Large intestine (tissue), 3 donors: ENCODE measurements around the gene SCAMP4. TPM values are rescaled to one million over a fixed set of nuclear protein-coding genes. Genes with fewer than 3 reads are reported as not detected.

Source experiments
- DNase-seq, 2 donors: peaks; one replicate each; pipeline versions ENCODE4 v3.0.0 to v3.0.0-alpha.2; 2013
- H3K27ac ChIP-seq: one replicate; pipeline ENCODE4 v1.5.1; 2013; ENCODE audit warnings: low read length
- H3K27me3 ChIP-seq: 2 replicates; pipeline ENCODE4 v1.6.1; 2013; ENCODE audit warnings: low read length; ENCODE audit not compliant: control insufficient read depth, insufficient read depth
- H3K36me3 ChIP-seq: 2 replicates; pipeline ENCODE4 v1.6.1; 2013; ENCODE audit warnings: low read length; ENCODE audit not compliant: control insufficient read depth, insufficient read depth
- H3K4me1 ChIP-seq: one replicate; pipeline ENCODE4 v1.6.1; 2013; ENCODE audit warnings: low read length; ENCODE audit not compliant: control insufficient read depth, insufficient read depth
- H3K4me3 ChIP-seq: one replicate; pipeline ENCODE4 v1.5.1; 2013; ENCODE audit warnings: low read length
- H3K9me3 ChIP-seq: one replicate; pipeline ENCODE4 v1.6.1; 2013; ENCODE audit warnings: mild to moderate bottlenecking, low read depth, low read length, moderate library complexity; ENCODE audit not compliant: control insufficient read depth
- WGBS: methylation state at CpG from one replicate; pipeline ENCODE4 v1.1.5; 2013; ENCODE audit warnings: low lambda C conversion rate; ENCODE audit not compliant: insufficient coverage; 5-methylcytosine and 5-hydroxymethylcytosine counted together
- polyA plus RNA-seq: library from polyadenylated mRNA; unstranded; fragments of 120-200 nt; gene quantifications from one replicate; pipeline ENCODE4 v1.2.1, GENCODE V29; 2013

SCAMP4 gene
- polyA plus RNA-seq, 1 donor: 36.6 TPM

DNA sequence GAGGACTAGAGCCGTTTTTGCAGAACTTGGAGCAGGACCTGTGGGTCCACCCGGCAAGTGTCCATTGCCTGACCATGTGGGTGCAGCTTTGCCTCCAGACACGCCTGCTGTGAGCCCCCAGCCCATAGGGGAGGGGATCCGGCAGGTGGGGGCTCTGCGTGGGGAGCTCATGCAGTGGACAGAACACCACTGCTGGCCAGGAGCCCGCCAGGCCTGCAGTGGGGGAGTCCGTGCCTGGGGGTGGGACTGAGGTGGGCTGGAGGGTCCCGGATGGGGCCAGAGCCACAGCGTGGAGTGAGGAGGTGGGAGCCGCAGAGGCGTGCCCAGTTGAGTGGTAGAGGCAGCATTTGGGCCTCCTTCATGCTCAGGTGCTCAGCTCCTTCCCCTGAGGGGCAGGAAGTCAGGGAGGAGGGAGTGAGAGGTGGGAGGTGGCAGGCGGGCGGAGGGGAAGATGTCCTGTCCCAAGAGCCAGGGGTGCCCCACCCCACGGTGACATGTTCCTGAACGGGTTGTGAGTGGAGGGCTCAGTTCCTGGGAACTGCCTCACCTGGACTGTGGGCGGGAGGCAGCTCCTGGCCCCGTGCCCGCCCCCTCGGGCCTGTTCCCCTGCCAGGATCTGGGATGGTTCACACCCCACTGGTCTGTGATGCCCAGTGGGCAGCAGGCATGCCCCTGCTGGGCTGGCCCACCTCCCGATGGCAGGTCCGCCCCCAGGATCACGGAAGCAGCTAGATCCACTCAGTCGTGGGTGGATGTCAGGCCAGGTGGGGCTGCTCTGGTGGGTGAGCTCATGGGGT lies 8.8 kb downstream of the SCAMP4 start:
- peaks cover 30% of the 10 kb centered on the region for H3K36me3 ChIP-seq
- WGBS: no CpG with 5 or more reads among the region's 23 CpGs
- H3K9me3 ChIP-seq: peaks cover 13% of the 10 kb centered on the region
- no peaks in the 10 kb centered on the region for H3K27me3 ChIP-seq
- no peak for DNase-seq
- H3K4me1 ChIP-seq: no peaks in the 10 kb centered on the region
- no peak overlapping the region for H3K27ac ChIP-seq
- H3K4me3 ChIP-seq: no peak overlapping the region

DNA sequence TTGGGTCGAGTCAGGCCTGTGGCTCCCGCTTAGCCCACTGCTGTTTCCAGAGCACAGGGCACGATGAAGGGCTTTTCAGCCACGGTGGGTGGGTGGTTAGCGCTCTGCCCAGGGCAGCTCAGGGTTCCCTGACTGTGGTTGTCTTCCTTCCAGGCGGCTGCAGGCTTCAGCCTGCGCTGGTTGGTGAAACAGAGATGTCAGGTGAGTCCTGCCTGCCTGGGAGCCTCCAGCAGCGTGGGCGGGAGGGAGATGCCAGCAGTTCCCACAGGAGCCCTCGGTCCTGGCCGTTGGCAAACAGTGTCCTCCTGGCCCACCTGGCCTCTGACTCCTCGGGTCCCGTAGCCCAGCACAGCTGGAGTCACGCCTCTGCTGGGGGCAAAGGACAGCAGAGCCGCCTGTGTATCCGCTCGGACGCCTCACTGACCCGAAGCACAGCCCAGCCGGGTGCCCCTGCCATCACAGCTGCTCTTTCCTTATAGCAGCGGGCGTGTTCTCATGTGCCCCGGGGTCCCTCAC lies 9.7 kb downstream of the SCAMP4 start:
- Histone ChIP-seq H3K36me3 (peaks cover 33% of the 10 kb centered on the region), H3K4me1 (no peaks in the 10 kb centered on the region), H3K4me3 (no peak overlapping the region), H3K9me3 (peaks cover 14% of the 10 kb centered on the region), H3K27me3 (no peaks in the 10 kb centered on the region), H3K27ac (no peak overlapping the region)
- no CpG with 5 or more reads among the region's 23 CpGs for WGBS
- DNase-seq: no peak

DNA sequence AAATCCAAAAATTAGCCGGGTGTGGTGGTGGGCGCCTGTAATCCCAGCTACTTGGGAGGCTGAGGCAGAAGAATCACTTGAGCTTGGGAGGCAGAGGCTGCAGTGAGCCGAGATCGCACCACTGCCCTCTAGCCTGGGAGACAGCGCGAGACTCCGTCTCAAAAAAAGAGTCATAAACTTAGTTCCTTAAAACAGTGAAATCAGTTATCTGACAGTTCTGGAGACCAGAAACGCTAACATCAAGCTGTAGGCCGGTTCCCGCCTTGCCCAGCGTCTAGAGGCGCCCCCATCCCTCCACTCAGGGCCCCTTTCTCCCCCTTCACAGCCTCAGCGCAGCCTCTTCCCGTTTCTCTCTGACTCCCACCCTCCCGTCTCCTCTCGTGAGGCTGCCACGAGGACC lies 11.9 kb downstream of the SCAMP4 start:
- DNase-seq: no peak
- Histone ChIP-seq H3K27me3 (no peaks in the 10 kb centered on the region), H3K9me3 (peaks cover 9% of the 10 kb centered on the region), H3K4me3 (no peak overlapping the region), H3K4me1 (no peaks in the 10 kb centered on the region), H3K27ac (no peak overlapping the region), H3K36me3 (peaks cover 54% of the 10 kb centered on the region)
- WGBS: no CpG with 5 or more reads among the region's 17 CpGs

DNA sequence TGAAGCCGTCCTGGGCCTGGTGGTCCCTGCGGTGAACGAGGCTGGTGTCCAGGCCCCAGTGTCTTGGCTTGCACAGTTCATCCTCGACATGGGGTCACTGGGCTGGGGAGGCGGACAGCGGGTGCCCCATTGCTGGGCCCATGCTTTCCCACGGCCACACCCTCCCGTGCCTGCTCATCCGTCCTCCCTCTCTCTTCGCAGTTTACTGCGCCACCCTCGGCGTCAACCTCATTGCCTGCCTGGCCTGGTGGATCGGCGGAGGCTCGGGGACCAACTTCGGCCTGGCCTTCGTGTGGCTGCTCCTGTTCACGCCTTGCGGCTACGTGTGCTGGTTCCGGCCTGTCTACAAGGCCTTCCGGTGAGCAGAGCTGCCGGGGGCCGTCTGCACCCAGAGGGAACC lies 12.7 kb downstream of the SCAMP4 start:
- no CpG with 5 or more reads among the region's 25 CpGs for WGBS
- H3K36me3 ChIP-seq: peaks cover 59% of the 10 kb centered on the region
- H3K27me3 ChIP-seq: no peaks in the 10 kb centered on the region
- no peak for DNase-seq
- peaks cover 6% of the 10 kb centered on the region for H3K9me3 ChIP-seq
- H3K27ac ChIP-seq: no peak overlapping the region
- no peak overlapping the region for H3K4me3 ChIP-seq
- H3K4me1 ChIP-seq: no peaks in the 10 kb centered on the region

DNA sequence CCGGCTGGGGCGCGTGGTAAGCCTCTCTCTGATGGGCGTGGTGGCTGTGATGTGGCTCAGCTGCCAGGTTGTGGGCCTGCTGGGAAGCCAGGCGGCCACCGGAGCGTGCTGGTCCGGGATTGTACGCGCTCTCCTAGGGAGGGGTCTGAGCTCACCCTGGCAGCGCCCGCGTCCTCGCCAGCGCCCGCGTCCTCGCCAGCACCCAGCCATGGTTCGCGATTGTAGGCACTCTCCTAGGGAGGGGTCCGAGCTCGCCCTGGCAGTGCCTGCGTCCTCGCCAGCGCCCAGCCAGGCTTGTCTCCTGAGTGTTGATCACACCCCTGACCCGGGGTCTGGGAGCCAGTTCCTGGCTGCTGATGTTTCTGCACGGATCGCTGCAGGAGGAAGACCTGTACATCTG lies 13.8 kb downstream of the SCAMP4 start:
- Histone ChIP-seq H3K36me3 (peaks cover 56% of the 10 kb centered on the region), H3K4me1 (no peaks in the 10 kb centered on the region), H3K4me3 (no peak overlapping the region), H3K27me3 (no peaks in the 10 kb centered on the region), H3K27ac (no peak overlapping the region), H3K9me3 (peaks cover 3% of the 10 kb centered on the region)
- no peak for DNase-seq
- no CpG with 5 or more reads among the region's 28 CpGs for WGBS

DNA sequence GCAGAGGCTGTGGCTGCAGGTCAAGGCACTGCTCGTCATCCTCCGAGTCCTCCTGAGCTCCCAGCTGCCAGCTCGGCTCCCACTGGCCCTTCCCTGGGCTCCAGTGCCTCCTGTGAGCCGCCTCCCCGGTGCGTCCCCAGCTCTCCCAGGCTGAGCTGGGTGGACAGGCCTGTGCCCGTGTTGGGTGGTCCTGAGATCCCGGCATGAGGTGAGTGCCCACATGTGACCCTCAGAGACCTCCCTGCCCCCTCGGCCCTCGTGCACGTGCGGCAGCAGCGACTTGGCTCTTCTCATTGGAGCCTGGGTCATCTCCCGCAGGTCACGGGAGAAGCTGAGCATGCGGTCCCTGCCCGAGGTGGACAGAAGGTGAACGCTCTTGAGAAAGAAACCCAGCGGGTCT lies 15.4 kb downstream of the SCAMP4 start:
- H3K4me1 ChIP-seq: no peaks in the 10 kb centered on the region
- H3K27ac ChIP-seq: no peak overlapping the region
- H3K4me3 ChIP-seq: no peak overlapping the region
- no peaks in the 10 kb centered on the region for H3K27me3 ChIP-seq
- no CpG with 5 or more reads among the region's 19 CpGs for WGBS
- peaks cover 3% of the 10 kb centered on the region for H3K9me3 ChIP-seq
- peaks cover 61% of the 10 kb centered on the region for H3K36me3 ChIP-seq
- DNase-seq: no peak

DNA sequence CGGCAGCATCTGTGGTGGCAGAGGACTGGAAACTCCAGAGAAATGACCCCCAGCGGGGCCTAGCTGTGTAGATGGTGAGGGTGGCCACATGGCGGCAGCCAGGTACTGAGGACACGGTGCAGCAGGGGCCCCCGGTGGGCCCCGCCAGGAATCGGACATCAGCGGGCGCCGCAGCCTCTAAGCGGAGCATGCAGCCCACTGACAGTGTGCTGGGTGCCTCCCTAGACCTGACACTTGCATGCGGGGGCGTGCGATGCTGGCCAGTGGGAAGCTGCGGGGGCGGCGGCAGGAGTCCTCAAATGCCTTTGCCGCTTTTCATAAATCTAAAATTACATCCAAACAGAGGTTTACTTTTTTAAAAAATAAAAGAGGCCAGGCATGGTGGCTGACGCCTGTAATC lies 16.1 kb downstream of the SCAMP4 start:
- Histone ChIP-seq H3K27ac (no peak overlapping the region), H3K4me3 (no peak overlapping the region), H3K9me3 (peaks cover 3% of the 10 kb centered on the region), H3K4me1 (no peaks in the 10 kb centered on the region), H3K36me3 (peaks cover 61% of the 10 kb centered on the region), H3K27me3 (no peaks in the 10 kb centered on the region)
- 88% methylated on average over 1 of the region's 19 CpGs for WGBS
- DNase-seq: no peak

DNA sequence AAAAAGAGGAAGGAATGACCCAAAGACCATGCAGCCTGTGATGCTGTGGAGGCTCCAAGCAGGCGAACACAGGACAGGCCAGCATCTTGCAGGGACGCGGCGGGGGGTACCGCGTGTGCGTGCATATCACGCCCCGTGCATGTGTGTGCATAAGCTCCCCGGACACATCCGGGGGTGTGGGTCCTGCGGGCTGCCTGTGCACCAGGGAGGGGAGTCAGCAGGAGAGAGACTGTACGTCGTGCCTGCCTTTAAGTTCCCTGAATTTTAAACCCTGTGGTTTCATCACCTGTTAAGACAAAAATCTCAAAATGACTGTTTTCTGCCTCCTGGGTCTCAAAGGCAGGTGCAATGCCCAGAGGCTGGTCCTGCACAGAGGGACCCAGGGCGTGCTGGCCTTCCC lies 16.6 kb downstream of the SCAMP4 start:
- Histone ChIP-seq H3K27me3 (no peaks in the 10 kb centered on the region), H3K36me3 (peaks cover 56% of the 10 kb centered on the region), H3K9me3 (peaks cover 3% of the 10 kb centered on the region), H3K4me1 (no peaks in the 10 kb centered on the region), H3K27ac (no peak overlapping the region), H3K4me3 (no peak overlapping the region)
- DNase-seq: no peak
- no CpG with 5 or more reads among the region's 15 CpGs for WGBS

DNA sequence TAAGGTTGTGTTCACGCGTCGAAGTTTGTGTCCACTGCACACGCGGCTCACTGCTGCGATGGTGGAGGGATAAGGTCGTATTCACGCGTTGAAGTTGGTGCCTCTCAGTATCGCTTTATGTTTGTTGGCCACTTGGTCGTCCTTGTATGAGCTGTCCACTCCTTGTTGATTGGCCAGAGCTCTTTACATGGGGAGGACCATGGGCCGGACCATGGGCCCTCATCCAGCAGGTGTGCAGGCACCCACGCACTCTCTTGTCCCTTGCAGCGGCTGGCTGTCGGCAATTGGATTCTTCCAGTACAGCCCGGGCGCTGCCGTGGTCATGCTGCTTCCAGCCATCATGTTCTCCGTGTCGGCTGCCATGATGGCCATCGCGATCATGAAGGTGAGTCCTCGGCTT lies 17.6 kb downstream of the SCAMP4 start:
- Histone ChIP-seq H3K9me3 (peaks cover 3% of the 10 kb centered on the region), H3K36me3 (peaks cover 53% of the 10 kb centered on the region), H3K27ac (no peak overlapping the region), H3K27me3 (no peaks in the 10 kb centered on the region), H3K4me3 (no peak overlapping the region), H3K4me1 (no peaks in the 10 kb centered on the region)
- WGBS: no CpG with 5 or more reads among the region's 23 CpGs
- no peak for DNase-seq

DNA sequence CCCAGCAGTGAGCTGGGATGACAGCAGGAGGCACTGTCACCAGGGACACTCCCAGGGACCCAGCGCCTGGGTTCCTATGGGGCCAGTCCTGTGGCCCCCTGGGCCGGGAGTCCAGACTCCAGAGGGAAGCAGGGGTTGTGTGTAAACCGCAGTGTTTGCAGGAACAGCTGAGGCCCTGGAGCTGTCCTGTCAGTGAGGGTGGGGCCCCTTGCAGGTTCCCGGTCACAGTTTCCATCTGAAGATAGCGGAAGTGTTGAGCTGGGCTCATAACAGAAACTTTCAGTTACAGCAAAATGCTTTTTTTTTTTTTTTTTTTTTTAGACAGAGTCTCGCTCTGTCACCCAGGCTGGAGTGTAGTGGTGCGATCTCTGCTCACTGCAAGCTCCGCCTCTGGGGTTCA lies 18.1 kb downstream of the SCAMP4 start:
- Histone ChIP-seq H3K9me3 (peaks cover 3% of the 10 kb centered on the region), H3K27ac (no peak overlapping the region), H3K27me3 (no peaks in the 10 kb centered on the region), H3K36me3 (peaks cover 48% of the 10 kb centered on the region), H3K4me3 (no peak overlapping the region), H3K4me1 (no peaks in the 10 kb centered on the region)
- no peak for DNase-seq
- no CpG with 5 or more reads among the region's 8 CpGs for WGBS
